Measurements from ENCODE around the gene LRIT2. TPM values are rescaled to one million over a fixed set of nuclear protein-coding genes. Genes with fewer than 3 reads are reported as not detected.

The LRIT2 gene
- total RNA-seq, 2 donors from 2014 or later: not detected

- H3K4me3 ChIP-seq: no peak overlapping the region
- no peak overlapping the region for H3K27ac ChIP-seq
- H3K36me3 ChIP-seq: no peaks in the 10 kb centered on the region
- 71% methylated on average over 4 of the region's 4 CpGs for WGBS
- H3K4me1 ChIP-seq (replicated peaks): no peaks in the 10 kb centered on the region
- intact Hi-C loops (cut with DNase I): no loop called here
- no peak for DNase-seq (ENCODE audit: low spot score)
- no peak for TF ChIP-seq POLR2AphosphoS5 (IDR thresholded peaks at IDR 0.05)
- no peak for TF ChIP-seq CTCF (IDR thresholded peaks at IDR 0.05)
- TF ChIP-seq POLR2A (IDR thresholded peaks at IDR 0.05): no peak
- H3K27me3 ChIP-seq (replicated peaks; ENCODE audit: insufficient read depth): no peaks in the 10 kb centered on the region
- H3K9me3 ChIP-seq: no peaks in the 10 kb centered on the region
These were observed 48.4 kb downstream of the LRIT2 start for GRCh38 chr10:84176836-84177474.

- WGBS: 55% methylated on average over 4 of the region's 4 CpGs
These were observed 49.0 kb downstream of the LRIT2 start for GRCh38 chr10:84176351-84176750.

GRCh38 chr10:84175436-84175835, 49.9 kb downstream of the LRIT2 start:
- no peak overlapping the region for H3K27ac ChIP-seq
- no peaks in the 10 kb centered on the region for H3K36me3 ChIP-seq
- DNase-seq (ENCODE audit: low spot score): no peak
- TF ChIP-seq CTCF (IDR thresholded peaks at IDR 0.05): no peak
- TF ChIP-seq POLR2A (IDR thresholded peaks at IDR 0.05): no peak
- TF ChIP-seq POLR2AphosphoS5 (IDR thresholded peaks at IDR 0.05): no peak
- no peak overlapping the region for H3K4me3 ChIP-seq
- intact Hi-C loops (cut with DNase I): no loop called here
- H3K9me3 ChIP-seq: no peaks in the 10 kb centered on the region
- H3K4me1 ChIP-seq (replicated peaks): no peaks in the 10 kb centered on the region
- WGBS: 95% methylated on average over 6 of the region's 6 CpGs
- no peaks in the 10 kb centered on the region for H3K27me3 ChIP-seq (replicated peaks; ENCODE audit: insufficient read depth)

More at GRCh38 chr10:84176351-84176750, 49.0 kb downstream of the LRIT2 start:
- intact Hi-C loops (cut with DNase I): no loop called here
- no peaks in the 10 kb centered on the region for H3K27me3 ChIP-seq (replicated peaks; ENCODE audit: insufficient read depth)
- H3K27ac ChIP-seq: no peak overlapping the region
- H3K4me3 ChIP-seq: no peak overlapping the region
- no peaks in the 10 kb centered on the region for H3K36me3 ChIP-seq
- no peaks in the 10 kb centered on the region for H3K4me1 ChIP-seq (replicated peaks)
- no peaks in the 10 kb centered on the region for H3K9me3 ChIP-seq
- TF ChIP-seq POLR2A (IDR thresholded peaks at IDR 0.05) (no peak), CTCF (IDR thresholded peaks at IDR 0.05) (no peak), POLR2AphosphoS5 (IDR thresholded peaks at IDR 0.05) (no peak)
- DNase-seq (ENCODE audit: low spot score): no peak

GRCh38 chr10:84173501-84173929, 51.8 kb downstream of the LRIT2 start, which contains the start of gene GPR15LG:
Gene GPR15LG (plus strand): TSS chr10:84173801. CDS start chr10:84173852, 51 bp downstream.
- H3K4me1 ChIP-seq (replicated peaks): no peaks in the 10 kb centered on the region
- H3K36me3 ChIP-seq: no peaks in the 10 kb centered on the region
- TF ChIP-seq POLR2AphosphoS5 (IDR thresholded peaks at IDR 0.05) (no peak), CTCF (IDR thresholded peaks at IDR 0.05) (no peak), POLR2A (IDR thresholded peaks at IDR 0.05) (no peak)
- no peaks in the 10 kb centered on the region for H3K27me3 ChIP-seq (replicated peaks; ENCODE audit: insufficient read depth)
- DNase-seq (ENCODE audit: low spot score): no peak
- H3K4me3 ChIP-seq: no peak within 1 kb of the TSS
- intact Hi-C loops (cut with DNase I): no loop called here
- peak within 1 kb of the TSS; percentile 29 to 60 for H3K27ac ChIP-seq
- no peaks in the 10 kb centered on the region for H3K9me3 ChIP-seq
- whole genome bisulfite sequencing: 42% methylated on average over 2 of the region's 2 CpGs

Data from prostate gland (tissue), 2 donors.